Osteoblast (primary cell): Measurements from ENCODE around the gene CASP7. TPM values are rescaled to one million over a fixed set of nuclear protein-coding genes. Genes with fewer than 3 reads are reported as not detected.
"Not testable (repeated sequence)": the region's sequence is repeated elsewhere in the genome, so short reads cannot be mapped to it uniquely, and the experiment has no call there.

Source experiments
- DNase-seq: peaks from one replicate; pipeline ENCODE4 v3.0.0; 2011; ENCODE audit warnings: low spot score, mixed read lengths; ENCODE audit not compliant: insufficient read length; ENCODE audit errors: missing footprints
- H2AFZ ChIP-seq: 2 replicates; pipeline ENCODE4 v1.6.0; 2011; ENCODE audit warnings: mild to moderate bottlenecking, low read length
- H3K27ac ChIP-seq: 2 replicates; pipeline ENCODE4 v1.5.1; 2011; ENCODE audit warnings: mild to moderate bottlenecking, low read depth, low read length, moderate library complexity
- H3K27me3 ChIP-seq: 2 replicates; pipeline ENCODE4 v1.6.0; 2012; ENCODE audit warnings: mild to moderate bottlenecking, control low read depth, inconsistent platforms, low read length, moderate library complexity; ENCODE audit not compliant: insufficient read depth
- H3K36me3 ChIP-seq: 2 replicates; pipeline ENCODE4 v1.5.1; 2011; ENCODE audit warnings: mild to moderate bottlenecking, low read length, control low read depth, moderate library complexity; ENCODE audit not compliant: insufficient read depth
- H3K4me1 ChIP-seq: 2 replicates; pipeline ENCODE4 v1.5.1; 2011; ENCODE audit warnings: mild to moderate bottlenecking, low read length, control low read depth, moderate library complexity; ENCODE audit not compliant: insufficient read depth
- H3K4me2 ChIP-seq: 2 replicates; pipeline ENCODE4 v1.6.0; 2011; ENCODE audit warnings: mild to moderate bottlenecking, low read length; ENCODE audit not compliant: insufficient read depth
- H3K4me3 ChIP-seq: fragments of 200-600 bp; sonication (generic); 3 replicates; pipeline ENCODE4 v1.5.1; 2012; ENCODE audit warnings: mild to moderate bottlenecking, low read length, inconsistent platforms; ENCODE audit not compliant: insufficient read depth
- H3K79me2 ChIP-seq: 2 replicates; pipeline ENCODE4 v1.6.0; 2012; ENCODE audit warnings: mild to moderate bottlenecking, low read length, control low read depth, inconsistent platforms; ENCODE audit not compliant: insufficient read depth
- H3K9me3 ChIP-seq: 2 replicates; pipeline ENCODE4 v1.5.1; 2011; ENCODE audit warnings: low read depth, low read length, control low read depth
- H4K20me1 ChIP-seq: 2 replicates; pipeline ENCODE4 v1.6.0; 2012; ENCODE audit warnings: mild to moderate bottlenecking, low read length, control low read depth; ENCODE audit not compliant: insufficient read depth
- CTCF ChIP-seq: IDR thresholded peaks from 2 replicates; pipeline ENCODE4 v1.5.1; 2011; ENCODE audit warnings: mild to moderate bottlenecking, low read depth, low read length, moderate library complexity; ENCODE audit errors: extremely low read depth
- total RNA-seq: library from RNA; depleted of rRNA; stranded (reverse); fragments of >200 nt; gene quantifications from 2 replicates; pipeline ENCODE4 v1.2.3, GENCODE V29; 2012

Gene CASP7
- total RNA-seq, 1 donor = 21.7 TPM

- H3K4me2 ChIP-seq = no peak overlapping the region
These were observed 28.7 kb upstream of the CASP7 start for GRCh38 chr10:113651021-113651420.

GRCh38 chr10:113651898-113652297 lies 27.8 kb upstream of the CASP7 start:
- Histone ChIP-seq H3K4me1 (no peaks in the 10 kb centered on the region), H3K4me3 (no peak overlapping the region), H3K27me3 (peaks cover 5% of the 10 kb centered on the region), H3K79me2 (no peaks in the 10 kb centered on the region), H4K20me1 (no peaks in the 10 kb centered on the region), H3K9me3 (no peaks in the 10 kb centered on the region), H3K4me2 (no peak overlapping the region), H3K36me3 (no peaks in the 10 kb centered on the region), H3K27ac (no peak overlapping the region), H2AFZ (no peak overlapping the region)
- no peak for TF ChIP-seq CTCF
- DNase-seq = no peak

More at GRCh38 chr10:113651021-113651420, 28.7 kb upstream of the CASP7 start:
- Histone ChIP-seq H4K20me1 (no peaks in the 10 kb centered on the region), H2AFZ (no peak overlapping the region), H3K27me3 (peaks cover 5% of the 10 kb centered on the region), H3K9me3 (no peaks in the 10 kb centered on the region), H3K4me3 (no peak overlapping the region), H3K79me2 (no peaks in the 10 kb centered on the region), H3K27ac (no peak overlapping the region), H3K36me3 (no peaks in the 10 kb centered on the region), H3K4me1 (no peaks in the 10 kb centered on the region)
- TF ChIP-seq CTCF = no peak
- no peak for DNase-seq

GRCh38 chr10:113652456-113652855 lies 27.3 kb upstream of the CASP7 start:
- H4K20me1 ChIP-seq, DNase-seq, H3K4me1 ChIP-seq, H3K27ac ChIP-seq, H3K36me3 ChIP-seq, H2AFZ ChIP-seq, H3K27me3 ChIP-seq, H3K4me2 ChIP-seq, H3K9me3 ChIP-seq, H3K4me3 ChIP-seq, H3K79me2 ChIP-seq: not testable (repeated sequence)

GRCh38 chr10:113656896-113657295 lies 22.8 kb upstream of the CASP7 start:
- no peak for TF ChIP-seq CTCF
- no peaks in the 10 kb centered on the region for H3K4me1 ChIP-seq
- no peak overlapping the region for H3K27ac ChIP-seq
- H3K4me3 ChIP-seq = no peak overlapping the region
- H3K36me3 ChIP-seq = no peaks in the 10 kb centered on the region
- no peaks in the 10 kb centered on the region for H3K9me3 ChIP-seq
- H4K20me1 ChIP-seq = no peaks in the 10 kb centered on the region
- no peak overlapping the region for H2AFZ ChIP-seq
- no peaks in the 10 kb centered on the region for H3K79me2 ChIP-seq
- H3K4me2 ChIP-seq = no peak overlapping the region
- DNase-seq = no peak
- H3K27me3 ChIP-seq = peaks cover 5% of the 10 kb centered on the region
